HUES6 (cell line): ENCODE data around the gene CFAP221.

Experiments used
- H3K27ac ChIP-seq: 2 replicates; pipeline ENCODE4 v1.7.0; 2013; ENCODE audit warnings: low read depth, mild to moderate bottlenecking, low read length, inconsistent platforms
- H3K27me3 ChIP-seq: 2 replicates; pipeline ENCODE4 v1.6.1; 2013; ENCODE audit warnings: low read length; ENCODE audit not compliant: control insufficient read depth, insufficient read depth
- H3K36me3 ChIP-seq: 2 replicates; pipeline ENCODE4 v1.6.1; 2013; ENCODE audit warnings: low read length; ENCODE audit not compliant: control insufficient read depth, insufficient read depth
- H3K4me1 ChIP-seq: 2 replicates; pipeline ENCODE4 v1.6.1; 2013; ENCODE audit warnings: low read length; ENCODE audit not compliant: control insufficient read depth, insufficient read depth
- H3K4me3 ChIP-seq: 2 replicates; pipeline ENCODE4 v1.5.1; 2013; ENCODE audit warnings: low read depth, low read length
- H3K9ac ChIP-seq: one replicate; pipeline ENCODE4 v1.6.1; 2013; ENCODE audit warnings: mild to moderate bottlenecking, low read length
- H3K9me3 ChIP-seq: 2 replicates; pipeline ENCODE4 v1.6.1; 2013; ENCODE audit warnings: low read depth, low read length; ENCODE audit not compliant: control insufficient read depth, insufficient read depth

The CFAP221 gene

GRCh38 chr2:119700866-119701265, 156.6 kb downstream of the CFAP221 start:
- Histone ChIP-seq H3K27me3 (no peaks in the 10 kb centered on the region), H3K4me1 (peaks cover 58% of the 10 kb centered on the region), H3K36me3 (no peaks in the 10 kb centered on the region), H3K9ac (peak overlapping the region; percentile 62), H3K9me3 (peaks cover 10% of the 10 kb centered on the region), H3K4me3 (peak overlapping the region; percentile 32), H3K27ac (peak overlapping the region; percentile 64)

DNA sequence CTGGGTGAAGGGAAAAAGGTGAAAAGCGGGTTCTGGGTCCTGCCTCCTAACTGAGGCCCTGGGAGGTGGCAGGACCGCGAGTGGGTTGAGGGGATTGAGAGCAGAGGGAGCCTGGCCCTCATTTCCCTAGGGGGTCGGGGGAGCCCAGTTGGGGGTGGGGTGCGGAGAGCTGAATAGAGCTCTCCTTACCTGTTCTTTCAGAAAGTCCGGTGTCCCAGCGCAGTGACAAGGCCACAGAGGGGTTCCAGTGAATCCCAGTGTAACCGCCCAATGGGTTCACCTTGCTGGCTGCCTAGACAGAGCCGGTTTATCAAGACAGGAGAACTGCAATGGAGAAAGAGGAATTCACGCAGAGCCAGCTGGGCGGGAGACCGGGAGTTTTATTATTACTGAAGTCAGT, 157.1 kb downstream of the CFAP221 start:
- no peak overlapping the region; the same call in 1 of the 2 replicates for H3K4me3 ChIP-seq
- H3K9ac ChIP-seq, result no peak overlapping the region
- H3K27me3 ChIP-seq, result no peaks in the 10 kb centered on the region
- no peaks in the 10 kb centered on the region for H3K36me3 ChIP-seq
- H3K27ac ChIP-seq, result peak overlapping the region; percentile 64
- peaks cover 56% of the 10 kb centered on the region for H3K4me1 ChIP-seq
- peaks cover 10% of the 10 kb centered on the region for H3K9me3 ChIP-seq

- no peak overlapping the region for H3K4me3 ChIP-seq
- H3K4me1 ChIP-seq, result peaks cover 48% of the 10 kb centered on the region
- no peaks in the 10 kb centered on the region for H3K36me3 ChIP-seq
- peaks cover 10% of the 10 kb centered on the region for H3K9me3 ChIP-seq
- no peak overlapping the region for H3K27ac ChIP-seq
- no peak overlapping the region for H3K9ac ChIP-seq
- H3K27me3 ChIP-seq, result no peaks in the 10 kb centered on the region
These were observed 158.1 kb downstream of the CFAP221 start for GRCh38 chr2:119702203-119702917.

DNA sequence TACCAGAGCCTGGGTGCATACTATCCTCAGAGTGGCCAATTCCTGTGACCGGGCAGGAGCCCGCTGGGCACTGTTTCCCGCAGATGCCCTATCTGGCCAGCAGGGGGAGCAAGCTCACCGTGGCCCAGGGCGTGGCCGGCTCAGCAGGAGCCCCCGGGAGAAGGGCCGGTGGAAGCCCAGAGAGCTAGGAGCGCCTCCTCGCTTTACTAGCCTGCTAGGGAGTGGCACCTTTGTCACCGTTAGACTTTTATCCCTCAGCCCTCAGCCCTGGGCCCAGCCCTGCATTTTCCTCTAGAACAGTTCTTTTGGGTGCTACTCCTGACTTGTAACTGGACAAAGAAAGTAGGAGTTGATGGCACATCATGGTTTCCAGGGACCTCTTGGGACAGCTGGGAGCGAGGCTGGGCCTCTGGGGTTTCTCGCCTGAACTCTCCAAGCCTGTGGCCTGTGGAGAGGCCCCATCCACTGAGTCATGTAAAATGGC, 158.7 kb downstream of the CFAP221 start:
- H3K36me3 ChIP-seq, result no peaks in the 10 kb centered on the region
- H3K27ac ChIP-seq, result no peak overlapping the region
- no peak overlapping the region for H3K9ac ChIP-seq
- H3K4me3 ChIP-seq, result no peak overlapping the region
- peaks cover 42% of the 10 kb centered on the region for H3K4me1 ChIP-seq
- H3K9me3 ChIP-seq, result peaks cover 10% of the 10 kb centered on the region
- H3K27me3 ChIP-seq, result no peaks in the 10 kb centered on the region

DNA sequence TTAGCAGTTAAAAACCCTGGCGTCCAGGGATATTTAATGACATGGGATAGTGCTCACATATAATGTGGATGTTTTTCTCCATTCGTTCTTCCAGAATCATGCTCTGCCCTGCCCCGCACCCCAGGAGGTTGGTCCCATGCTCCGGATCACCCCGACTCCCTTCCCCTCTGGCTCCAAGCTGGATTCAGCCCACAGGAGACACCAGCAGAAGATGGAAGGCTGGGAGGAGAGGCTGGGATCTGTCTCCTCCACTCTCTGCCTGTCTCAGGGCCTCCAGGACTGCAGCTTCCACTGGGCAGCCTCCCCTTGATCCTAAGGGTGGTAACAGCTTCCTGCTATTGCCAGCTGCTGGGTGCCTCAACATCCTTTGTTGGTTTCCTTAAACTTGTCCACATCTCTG, 159.3 kb downstream of the CFAP221 start:
- H3K36me3 ChIP-seq, result no peaks in the 10 kb centered on the region
- no peak overlapping the region for H3K4me3 ChIP-seq
- H3K4me1 ChIP-seq, result peaks cover 42% of the 10 kb centered on the region
- H3K27me3 ChIP-seq, result no peaks in the 10 kb centered on the region
- H3K9me3 ChIP-seq, result peaks cover 10% of the 10 kb centered on the region
- no peak overlapping the region for H3K27ac ChIP-seq
- H3K9ac ChIP-seq, result no peak overlapping the region

GRCh38 chr2:119704670-119705120, 160.4 kb downstream of the CFAP221 start:
- Histone ChIP-seq H3K4me3 (no peak overlapping the region), H3K9ac (no peak overlapping the region), H3K4me1 (peaks cover 32% of the 10 kb centered on the region), H3K27me3 (no peaks in the 10 kb centered on the region), H3K9me3 (peaks cover 10% of the 10 kb centered on the region), H3K27ac (no peak overlapping the region), H3K36me3 (no peaks in the 10 kb centered on the region)

GRCh38 chr2:119706221-119706620, 162.0 kb downstream of the CFAP221 start:
- peaks cover 10% of the 10 kb centered on the region for H3K9me3 ChIP-seq
- H3K4me1 ChIP-seq, result peaks cover 17% of the 10 kb centered on the region
- H3K9ac ChIP-seq, result no peak overlapping the region
- no peak overlapping the region for H3K4me3 ChIP-seq
- no peak overlapping the region for H3K27ac ChIP-seq
- no peaks in the 10 kb centered on the region for H3K36me3 ChIP-seq
- H3K27me3 ChIP-seq, result no peaks in the 10 kb centered on the region
